Motor neuron (in vitro differentiated cells): Measurements from ENCODE around the gene INPP4A. TPM values are rescaled to one million over a fixed set of nuclear protein-coding genes. Genes with fewer than 3 reads are reported as not detected.

Experiments used
- ATAC-seq, 8 experiments: fragments of 200-7000 bp; cut with Tn5 transposase; replicated peaks in 6 of 8; 2 replicates each; pipeline ENCODE4 v1.8.0; 2021; ENCODE audit warnings: mild to moderate bottlenecking in 8 of 8, moderate library complexity in 8 of 8
- H3K27ac ChIP-seq, 2 donors: fragments of 250-450 bp; sonication (Bioruptor Pico); 2 replicates each; pipeline ENCODE4 v1.9.0; 2021; ENCODE audit warnings: antibody characterized with exemption in 2 of 2, mild to moderate bottlenecking in 2 of 2, moderate library complexity in 1 of 2
- H3K4me1 ChIP-seq, 2 donors: fragments of 250-450 bp; sonication (Bioruptor Pico); replicated peaks in 1 of 2; 2 replicates each; pipeline ENCODE4 v1.6.1; 2021; ENCODE audit warnings: antibody characterized with exemption in 2 of 2, mild to moderate bottlenecking in 2 of 2, moderate library complexity in 1 of 2
- H3K4me3 ChIP-seq, 5 donors: fragments of 250-450 bp; sonication (Bioruptor Pico); 2 replicates each; pipeline ENCODE4 v1.9.0; 2021; ENCODE audit warnings: antibody characterized with exemption in 5 of 5, mild to moderate bottlenecking in 5 of 5, moderate library complexity in 4 of 5
- WGBS, 10 experiments: fragments of 450-650 bp; shearing (Covaris generic); methylation state at CpG; one replicate each; pipeline ENCODE4 v1.0.0; 2022; 5-methylcytosine and 5-hydroxymethylcytosine counted together
- in situ Hi-C, 9 experiments: fragments of 400-800 bp; cut with MboI; loops; one replicate each; pipeline ENCODE4 v1.15.0; 2021; ENCODE audit warnings: low sequenced_read_pairs in 9 of 9, low pct_unique_long_range_greater_than_20kb in 2 of 9; ENCODE audit not compliant: unreplicated experiment in 9 of 9
- total RNA-seq, 8 experiments: library from RNA; unstranded; fragments of 300-600 nt; gene quantifications; 2 replicates each; pipeline versions ENCODE4 v1.2.3 to v1.2.4, GENCODE V29; 2022

INPP4A gene
- total RNA-seq, 8 experiments from 2014 or later, result 24.2 to 111 (median 31.1) TPM

DNA sequence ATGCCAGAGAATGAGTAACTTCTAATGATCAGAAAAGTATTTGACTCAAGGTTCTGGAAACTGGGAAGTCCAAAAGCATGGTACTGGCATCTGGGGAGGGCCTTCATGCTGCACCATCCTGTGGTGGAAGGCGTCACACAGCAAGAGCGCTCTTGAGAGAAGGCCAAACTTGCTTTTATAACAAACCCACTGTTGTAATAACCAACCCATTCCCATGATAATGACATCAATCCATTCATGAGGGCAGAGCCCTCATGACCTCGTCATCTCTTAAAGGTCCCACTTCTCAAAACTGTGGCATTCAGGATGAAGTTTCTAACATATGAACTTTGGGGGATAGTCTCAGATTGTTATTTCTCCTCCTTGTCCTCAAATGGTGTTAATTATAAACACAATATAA is 95.9 kb downstream of the INPP4A start:
- in situ Hi-C loops, result loop anchor here in 1 of 9 experiments (25.0 kb wide), 1 partner anchor 103 kb away; the partner anchor contains the start of gene INPP4A
- no peak for ATAC-seq
- no peaks in the 10 kb centered on the region for H3K4me1 ChIP-seq
- H3K27ac ChIP-seq, result no peak overlapping the region
- no peak overlapping the region for H3K4me3 ChIP-seq
- WGBS, 10 experiments, result 83 to 100% (median 100%) methylated on average over 1 to 3 of the region's 3 CpGs; no CpG with 5 or more reads in 2 of the 10 experiments

DNA sequence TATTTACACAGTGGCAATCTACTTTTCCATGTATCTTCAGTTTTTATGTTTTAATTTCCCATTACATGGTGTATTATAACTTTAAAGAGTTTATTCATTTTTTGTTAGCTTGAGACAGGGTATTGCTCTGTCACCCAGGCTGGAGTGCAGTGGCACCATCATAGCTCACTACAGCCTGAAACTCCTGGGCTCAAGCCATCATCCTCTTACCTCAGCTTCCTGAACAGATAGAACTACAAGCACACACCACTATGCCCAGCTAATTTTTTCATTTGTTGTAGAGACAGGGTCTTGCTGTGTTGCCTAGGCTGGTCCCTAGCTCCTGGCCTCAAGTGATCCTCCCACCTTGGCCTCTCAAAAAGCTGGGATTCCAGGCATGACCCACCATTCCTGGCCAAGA is 96.8 kb downstream of the INPP4A start:
- Histone ChIP-seq H3K4me3 (no peak overlapping the region), H3K27ac (no peak overlapping the region), H3K4me1 (no peaks in the 10 kb centered on the region)
- in situ Hi-C loops, result loop anchor here in 1 of 9 experiments (25.0 kb wide), 1 partner anchor 104 kb away; the partner anchor contains the start of gene INPP4A
- no peak for ATAC-seq

DNA sequence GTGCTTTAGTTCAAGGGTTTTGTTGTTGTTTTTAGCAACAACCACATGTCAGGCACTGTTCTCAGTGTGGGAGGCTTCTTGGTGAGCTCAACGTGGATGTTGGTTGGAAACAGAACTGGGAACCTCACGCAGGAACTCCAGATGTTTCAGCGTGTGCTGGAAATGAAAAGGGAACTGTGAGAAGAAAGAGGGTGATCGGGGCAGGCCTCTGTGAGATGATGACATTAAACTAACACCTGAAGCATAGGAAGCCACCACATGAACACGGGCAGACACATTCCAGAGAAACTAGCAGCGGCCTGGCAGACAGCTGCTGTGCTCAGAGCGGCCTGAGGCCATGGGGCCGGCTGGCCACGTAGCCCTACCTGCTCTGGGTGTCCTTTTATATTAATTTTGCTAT is 97.2 kb downstream of the INPP4A start:
- H3K27ac ChIP-seq, result no peak overlapping the region
- WGBS, 10 experiments, result 73 to 100% (median 83%) methylated on average over 2 to 9 of the region's 9 CpGs; no CpG with 5 or more reads in 1 of the 10 experiments
- ATAC-seq, result no peak
- H3K4me1 ChIP-seq, result no peaks in the 10 kb centered on the region
- no peak overlapping the region for H3K4me3 ChIP-seq
- in situ Hi-C loops, result loop anchor here in 1 of 9 experiments (25.0 kb wide), 1 partner anchor 105 kb away; the partner anchor contains the start of gene INPP4A

DNA sequence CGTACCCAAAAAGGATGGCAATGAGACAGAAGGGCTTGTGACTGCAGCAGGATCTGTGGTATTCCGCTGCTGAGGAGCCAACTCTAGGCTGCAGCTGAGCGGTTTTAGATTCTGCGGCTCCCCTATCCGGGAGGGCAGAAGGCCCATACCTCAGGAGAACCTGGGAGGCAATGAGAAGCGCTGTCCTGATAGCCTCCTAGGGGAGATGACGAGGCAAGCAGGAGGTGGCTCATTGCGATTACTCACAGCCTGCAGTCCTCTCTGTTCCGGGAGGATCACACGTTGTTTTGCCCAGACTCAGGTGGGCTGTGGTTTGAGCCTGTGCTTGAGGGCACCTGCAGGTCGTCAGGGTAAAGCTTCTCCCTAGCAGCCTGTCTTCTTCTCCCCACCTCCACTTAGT is 98.6 kb downstream of the INPP4A start:
- Histone ChIP-seq H3K4me1 (no peaks in the 10 kb centered on the region), H3K27ac (no peak overlapping the region), H3K4me3 (no peak overlapping the region)
- WGBS, 10 experiments, result 76 to 100% (median 88%) methylated on average over 2 to 9 of the region's 11 CpGs; no CpG with 5 or more reads in 4 of the 10 experiments
- in situ Hi-C loops, result loop anchor here in 1 of 9 experiments (25.0 kb wide), 1 partner anchor 106 kb away; the partner anchor contains the start of gene INPP4A
- no peak for ATAC-seq

DNA sequence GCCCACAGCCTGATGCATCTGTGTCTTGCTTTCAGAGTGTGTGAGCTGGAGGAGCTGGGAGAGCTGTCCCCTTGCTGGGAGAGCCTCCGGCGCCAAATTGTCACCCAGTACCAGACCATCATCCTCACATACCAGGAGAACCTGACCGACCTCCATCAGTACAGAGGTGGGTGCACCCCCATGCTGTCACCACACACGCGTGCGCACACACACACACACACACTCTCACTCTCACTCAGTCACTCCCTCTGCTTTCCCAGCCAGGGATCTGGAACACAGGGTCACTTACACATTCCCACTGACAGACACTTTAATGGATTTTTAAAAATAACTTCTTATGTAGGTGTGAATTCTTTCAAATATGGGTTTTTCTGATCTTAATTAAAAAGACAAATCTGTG is 99.2 kb downstream of the INPP4A start:
- H3K4me3 ChIP-seq, result no peak overlapping the region
- ATAC-seq, result no peak
- H3K27ac ChIP-seq, result no peak overlapping the region
- in situ Hi-C loops, result loop anchor here in 1 of 9 experiments (25.0 kb wide), 1 partner anchor 107 kb away; the partner anchor contains the start of gene INPP4A
- 67 to 96% (median 92%) methylated on average over 1 to 6 of the region's 6 CpGs; no CpG with 5 or more reads in 6 of the 10 experiments for WGBS, 10 experiments
- no peaks in the 10 kb centered on the region for H3K4me1 ChIP-seq

DNA sequence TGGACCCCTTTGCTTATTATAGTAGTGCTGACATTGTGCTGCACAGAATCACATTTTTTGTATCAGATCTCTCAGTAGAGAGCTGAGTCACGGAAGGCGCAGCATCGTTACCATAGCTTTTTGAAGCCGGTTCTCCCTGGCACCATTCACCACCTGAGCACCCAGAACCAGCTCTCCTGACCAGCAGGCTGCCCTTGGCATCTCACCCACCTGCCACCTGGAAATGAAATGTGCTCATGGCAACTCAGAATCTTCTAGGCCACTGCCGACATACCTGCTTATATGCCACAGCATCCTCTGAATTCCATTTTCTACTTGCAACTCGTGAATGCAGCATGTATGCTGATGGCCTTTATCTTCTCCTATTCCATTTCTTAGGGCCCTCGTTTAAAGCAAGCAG is 100.9 kb downstream of the INPP4A start:
- ATAC-seq, result no peak
- no peaks in the 10 kb centered on the region for H3K4me1 ChIP-seq
- no peak overlapping the region for H3K4me3 ChIP-seq
- 74 to 94% (median 89%) methylated on average over 2 to 7 of the region's 7 CpGs; no CpG with 5 or more reads in 4 of the 10 experiments for WGBS, 10 experiments
- no peak overlapping the region for H3K27ac ChIP-seq
- in situ Hi-C loops, result loop anchor here in 1 of 9 experiments (25.0 kb wide), 1 partner anchor 108 kb away; the partner anchor contains the start of gene INPP4A

DNA sequence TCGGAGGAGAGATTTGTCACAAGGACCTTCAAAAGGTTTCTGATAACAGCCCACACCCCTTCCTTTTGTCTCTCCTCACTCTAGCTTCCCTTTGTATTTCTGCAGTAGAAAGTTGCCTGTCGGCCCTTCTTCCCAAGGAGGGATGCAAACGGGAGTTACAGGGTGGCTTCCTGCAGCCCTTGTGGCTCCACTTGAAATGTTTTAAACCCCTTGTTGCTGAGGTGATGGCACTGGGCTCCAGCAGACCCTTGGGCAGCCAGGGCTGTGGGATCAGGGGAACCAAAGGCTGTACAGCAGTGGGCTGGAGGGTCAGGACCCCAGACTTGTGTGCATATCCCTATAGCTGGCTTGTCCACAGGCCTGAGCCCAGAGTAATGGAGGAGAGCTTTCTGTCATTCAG is 101.5 kb downstream of the INPP4A start:
- ATAC-seq, result no peak
- 40 to 100% (median 90%) methylated on average over 1 of the region's 3 CpGs; no CpG with 5 or more reads in 6 of the 10 experiments for WGBS, 10 experiments
- Histone ChIP-seq H3K4me1 (no peaks in the 10 kb centered on the region), H3K4me3 (no peak overlapping the region), H3K27ac (no peak overlapping the region)
- in situ Hi-C loops, result loop anchor here in 1 of 9 experiments (25.0 kb wide), 1 partner anchor 109 kb away; the partner anchor contains the start of gene INPP4A

DNA sequence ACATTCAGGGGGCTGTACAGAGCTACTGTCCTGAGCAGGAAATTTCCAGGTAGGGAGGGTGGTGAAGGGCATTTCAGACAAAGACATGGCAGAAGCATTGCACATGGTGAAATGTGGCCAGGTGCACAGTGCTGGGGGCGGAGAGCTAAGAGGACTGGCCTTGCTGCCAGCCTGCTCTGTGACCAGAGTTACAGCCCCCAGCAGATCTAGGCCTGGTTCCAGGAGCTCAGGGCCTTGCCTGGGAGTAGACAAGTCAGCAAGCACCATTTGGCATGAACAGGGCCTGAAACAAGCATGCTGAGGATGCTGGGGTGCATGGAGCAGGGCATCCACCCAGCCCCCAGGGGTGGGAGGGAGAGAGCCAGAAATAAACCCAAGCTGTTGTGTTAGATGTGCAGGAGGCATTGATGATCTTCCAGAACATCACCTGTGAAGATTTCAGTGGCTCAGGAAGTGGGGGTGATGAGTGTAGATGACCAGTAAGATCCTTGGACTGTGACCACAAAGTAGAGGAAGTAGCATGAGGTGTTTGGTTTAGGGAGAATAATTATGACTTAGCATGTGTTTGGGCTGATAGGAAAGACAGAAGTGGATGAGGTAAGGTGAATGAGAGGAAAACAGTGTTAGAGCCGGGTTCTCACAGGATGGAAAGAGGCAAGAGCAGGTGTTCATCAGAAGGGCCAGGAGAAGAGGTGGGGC is 102.6 kb downstream of the INPP4A start:
- WGBS, 10 experiments, result 88 to 100% (median 100%) methylated on average over 1 of the region's 2 CpGs; no CpG with 5 or more reads in 5 of the 10 experiments
- Histone ChIP-seq H3K4me1 (no peaks in the 10 kb centered on the region), H3K27ac (no peak overlapping the region), H3K4me3 (no peak overlapping the region)
- ATAC-seq, result no peak
- in situ Hi-C loops, result loop anchor here in 1 of 9 experiments (25.0 kb wide), 1 partner anchor 110 kb away; the partner anchor contains the start of gene INPP4A

DNA sequence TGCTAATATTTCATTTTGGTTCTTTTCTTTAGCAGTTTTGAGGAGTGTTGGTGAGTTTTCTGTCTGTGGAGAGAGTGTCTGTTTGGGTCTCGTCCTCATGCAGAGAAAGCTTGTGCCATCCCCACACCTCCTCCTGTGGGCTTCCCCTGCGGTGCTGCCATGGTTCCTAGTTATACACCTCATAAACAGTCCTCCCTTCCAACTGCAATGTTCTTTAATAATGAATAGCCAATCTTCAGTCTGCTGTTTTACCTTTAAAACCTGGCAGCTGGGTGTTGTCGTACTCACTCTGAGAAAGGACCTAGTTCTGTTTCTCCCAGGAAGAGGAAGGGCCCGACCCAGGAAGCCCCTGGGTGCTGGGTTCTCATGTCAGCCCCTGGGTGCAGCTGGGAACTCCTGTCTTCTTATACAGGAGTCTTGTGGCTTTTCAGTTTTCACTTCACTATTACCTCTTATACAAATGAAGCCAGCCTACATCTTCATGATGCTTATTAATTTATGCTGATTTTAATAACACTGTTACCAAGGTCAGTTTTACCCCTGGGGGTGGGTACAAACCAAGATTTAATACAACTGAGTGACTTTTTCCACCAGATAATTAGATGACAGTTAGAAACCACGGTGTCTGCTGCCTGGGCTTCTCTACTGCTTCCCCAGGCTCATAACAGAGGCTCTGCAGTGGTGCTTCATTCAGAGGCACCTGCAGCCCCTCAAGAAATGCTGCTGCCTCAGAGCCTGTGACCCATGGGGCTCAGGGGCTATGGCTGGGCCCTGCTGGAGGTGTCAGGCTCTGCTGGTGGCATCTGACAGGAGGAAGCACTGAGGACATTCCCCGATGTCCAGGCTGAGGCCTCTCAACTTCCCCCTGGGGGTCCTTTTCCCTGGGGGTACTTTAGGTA is 104.5 kb downstream of the INPP4A start:
- H3K4me1 ChIP-seq, result no peaks in the 10 kb centered on the region
- H3K4me3 ChIP-seq, result no peak overlapping the region
- in situ Hi-C loops, result loop anchor here in 1 of 9 experiments (25.0 kb wide), 1 partner anchor 112 kb away; the partner anchor contains the start of gene INPP4A
- no peak overlapping the region for H3K27ac ChIP-seq
- no peak for ATAC-seq
- WGBS, 10 experiments, result 61 to 100% (median 89%) methylated on average over 1 to 4 of the region's 6 CpGs; no CpG with 5 or more reads in 1 of the 10 experiments

DNA sequence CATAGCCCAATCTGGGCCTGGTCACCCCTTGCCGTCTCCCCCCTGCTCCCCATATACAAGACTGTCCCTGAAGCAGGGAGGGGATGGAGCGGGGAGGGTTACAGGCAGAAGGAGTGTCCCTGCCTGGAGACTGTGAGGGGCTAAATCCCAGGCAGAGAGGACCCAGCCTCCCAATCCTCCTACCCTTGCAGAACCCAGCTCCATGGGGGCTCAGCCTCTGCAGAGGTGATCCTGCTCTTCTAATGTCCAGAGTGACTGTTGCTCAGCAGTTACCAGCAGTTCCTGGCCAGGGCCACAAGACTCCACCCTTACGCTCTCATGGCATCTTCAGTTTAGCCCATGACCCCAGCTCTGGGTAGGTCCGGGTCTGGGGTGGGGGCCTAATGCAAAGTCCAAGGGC is 105.5 kb downstream of the INPP4A start:
- H3K4me1 ChIP-seq, result no peaks in the 10 kb centered on the region
- no peak overlapping the region for H3K27ac ChIP-seq
- ATAC-seq, result no peak
- WGBS, 10 experiments, result 100% methylated on average over 1 of the region's 4 CpGs; no CpG with 5 or more reads in 6 of the 10 experiments
- no peak overlapping the region for H3K4me3 ChIP-seq
- in situ Hi-C loops, result no loop called here

DNA sequence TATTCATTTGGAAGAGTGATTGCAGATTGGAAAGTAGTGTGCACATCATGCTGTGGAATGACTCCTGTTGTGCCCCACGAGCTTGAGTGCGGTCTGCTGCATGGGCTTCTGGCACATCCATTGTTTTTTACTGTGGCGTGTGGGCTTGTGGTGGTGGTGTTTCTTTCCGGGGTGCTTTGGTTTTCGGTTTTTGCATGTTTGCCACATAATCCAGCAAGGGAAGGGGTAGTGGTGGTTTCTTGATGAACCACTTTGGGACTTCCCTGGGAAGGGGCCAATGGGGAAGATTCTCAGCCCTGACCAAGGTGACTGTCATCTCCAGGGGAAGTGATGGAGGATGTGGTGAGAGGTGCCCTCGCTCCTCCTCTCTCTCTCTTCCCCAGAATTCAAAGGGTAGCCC is 106.7 kb downstream of the INPP4A start:
- WGBS, 10 experiments, result 84 to 100% (median 93%) methylated on average over 2 to 5 of the region's 6 CpGs; no CpG with 5 or more reads in 3 of the 10 experiments
- in situ Hi-C loops, result no loop called here
- no peaks in the 10 kb centered on the region for H3K4me1 ChIP-seq
- no peak overlapping the region for H3K4me3 ChIP-seq
- ATAC-seq, result no peak
- H3K27ac ChIP-seq, result no peak overlapping the region

DNA sequence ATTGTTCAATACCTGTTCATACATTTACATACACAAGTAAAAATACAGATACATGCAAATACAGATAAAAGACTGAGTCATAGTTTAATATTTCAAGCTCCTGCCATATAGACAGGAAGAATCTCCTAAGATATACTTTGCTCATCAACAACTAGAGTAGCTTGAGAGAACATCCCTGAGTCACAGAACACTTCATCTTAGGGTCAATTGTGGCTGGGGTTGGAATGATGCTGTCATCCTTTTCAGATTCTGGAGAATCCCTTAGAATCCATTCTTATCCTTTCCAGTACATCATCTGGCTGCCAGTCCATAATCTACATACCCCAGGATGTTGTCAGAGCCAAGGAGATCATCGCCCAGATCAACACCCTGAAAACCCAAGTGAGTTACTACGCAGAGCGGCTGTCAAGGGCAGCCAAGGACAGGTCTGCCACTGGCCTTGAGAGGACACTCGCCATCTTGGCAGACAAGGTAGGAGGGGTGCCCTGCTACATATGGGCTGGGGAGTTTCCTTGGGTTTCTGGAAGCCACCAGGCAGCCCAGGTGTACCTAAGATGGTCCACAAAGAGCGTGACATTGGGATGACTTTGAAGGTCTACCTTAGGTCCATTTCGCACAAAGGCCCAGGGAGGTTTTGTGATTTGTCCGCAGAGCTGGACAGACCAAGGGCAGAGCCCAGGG is 108.0 kb downstream of the INPP4A start:
- Histone ChIP-seq H3K4me1 (no peaks in the 10 kb centered on the region), H3K4me3 (no peak overlapping the region), H3K27ac (no peak overlapping the region)
- 84 to 100% (median 100%) methylated on average over 1 to 5 of the region's 7 CpGs; no CpG with 5 or more reads in 1 of the 10 experiments for WGBS, 10 experiments
- in situ Hi-C loops, result no loop called here
- no peak for ATAC-seq
